ENCODE measurements around the gene ABCC8.

Gene ABCC8

DNA sequence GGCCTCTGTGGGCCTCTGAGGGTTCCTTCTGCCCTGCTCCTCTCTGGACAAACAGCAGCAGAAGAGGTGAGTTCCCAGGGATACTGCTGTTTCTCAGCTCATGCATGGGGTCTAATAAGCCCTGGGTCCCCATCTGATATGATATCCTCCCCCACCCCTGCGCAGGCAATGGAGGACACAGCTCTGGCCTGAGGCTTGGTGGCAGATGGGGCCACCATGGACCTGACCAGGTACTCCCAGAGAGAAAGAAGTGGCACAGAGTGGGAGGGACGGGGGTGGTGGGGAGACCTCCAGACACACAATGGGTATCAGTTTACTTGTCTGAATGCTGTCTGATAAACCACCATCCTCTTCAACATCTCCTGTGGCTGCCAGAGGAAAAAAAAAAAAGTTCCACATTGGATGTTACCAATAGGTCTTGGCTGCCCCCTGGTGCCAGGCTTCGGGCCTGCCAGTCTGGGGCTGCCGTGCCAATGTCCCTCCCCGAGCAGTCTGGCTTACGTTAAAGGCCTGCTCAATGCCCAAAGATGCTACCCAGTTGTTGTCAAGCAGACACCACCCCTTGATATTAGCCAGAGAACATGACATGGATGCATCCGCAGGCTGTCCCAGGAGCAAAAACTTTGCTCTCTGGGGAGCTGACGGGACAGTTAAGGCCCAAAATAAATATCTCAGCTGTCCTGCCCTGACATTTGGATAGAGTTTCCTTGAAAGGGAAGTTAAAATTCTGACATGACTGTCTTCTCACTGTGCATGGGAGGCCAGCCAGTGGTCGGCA is 27.9 kb upstream of the ABCC8 start:
- peak; percentile 44 for DNase-seq

DNA sequence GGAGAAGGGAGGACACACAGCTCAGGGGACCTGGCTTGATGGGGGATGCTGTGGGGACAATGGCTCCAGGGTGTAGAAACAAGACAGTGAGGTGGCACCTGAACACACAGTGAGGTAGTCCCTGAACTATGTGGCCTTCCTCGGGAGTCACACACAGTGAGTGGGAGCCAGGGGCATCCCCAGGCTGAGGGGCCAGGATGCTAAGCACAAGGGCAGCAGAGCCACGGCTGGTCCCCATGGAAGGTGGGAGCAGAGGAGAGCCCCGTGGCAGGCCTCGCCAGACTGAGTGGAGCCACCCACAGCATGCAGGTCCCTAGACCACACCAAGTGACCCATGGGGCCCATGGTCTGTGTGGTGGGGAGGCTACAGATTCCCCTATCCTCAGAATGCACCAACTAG is 26.0 kb upstream of the ABCC8 start:
- DNase-seq, result no peak

GRCh38 chr11:17500673-17501072 is 24.0 kb upstream of the ABCC8 start:
- DNase-seq, result no peak

DNA sequence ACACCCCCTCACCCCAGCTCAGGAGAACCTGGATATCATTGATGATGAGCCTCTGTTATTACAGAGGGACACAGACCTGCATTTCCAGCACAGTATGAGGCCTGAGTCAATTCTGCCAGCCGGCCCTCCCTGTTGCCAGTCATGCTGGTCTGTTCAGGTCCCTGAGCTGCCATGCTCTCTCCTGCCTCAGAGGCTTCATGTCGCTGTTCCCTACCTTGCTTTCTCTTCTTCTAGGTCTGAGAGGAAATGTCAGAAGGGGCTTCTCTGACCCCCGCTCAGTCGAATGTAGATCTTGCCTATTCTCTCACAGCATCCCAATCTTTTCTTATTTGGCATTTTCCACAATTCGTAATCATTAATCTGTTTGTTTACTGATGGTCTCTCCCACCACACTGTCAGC is 21.8 kb upstream of the ABCC8 start:
- DNase-seq, result no peak

DNA sequence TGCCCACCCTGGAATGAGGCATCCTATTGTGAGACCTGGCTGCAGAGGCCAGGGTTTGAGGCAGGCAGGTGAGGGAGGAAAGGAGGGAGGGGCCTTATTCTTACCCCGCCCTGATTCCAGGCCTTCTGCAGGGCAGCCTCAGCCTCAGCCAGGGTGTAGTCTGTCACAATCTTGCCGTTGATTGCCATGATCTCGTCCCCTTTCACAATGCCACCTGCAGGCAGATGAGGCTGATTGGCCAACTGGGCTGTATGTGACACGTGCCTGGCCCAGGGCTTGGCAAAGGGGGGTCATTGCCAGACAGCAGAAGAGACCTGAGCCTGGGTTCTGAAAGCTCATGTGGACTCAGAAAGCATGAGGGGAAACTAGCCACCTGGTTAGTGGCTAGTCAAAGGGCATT is 21.4 kb upstream of the ABCC8 start:
- no peak for DNase-seq

DNA sequence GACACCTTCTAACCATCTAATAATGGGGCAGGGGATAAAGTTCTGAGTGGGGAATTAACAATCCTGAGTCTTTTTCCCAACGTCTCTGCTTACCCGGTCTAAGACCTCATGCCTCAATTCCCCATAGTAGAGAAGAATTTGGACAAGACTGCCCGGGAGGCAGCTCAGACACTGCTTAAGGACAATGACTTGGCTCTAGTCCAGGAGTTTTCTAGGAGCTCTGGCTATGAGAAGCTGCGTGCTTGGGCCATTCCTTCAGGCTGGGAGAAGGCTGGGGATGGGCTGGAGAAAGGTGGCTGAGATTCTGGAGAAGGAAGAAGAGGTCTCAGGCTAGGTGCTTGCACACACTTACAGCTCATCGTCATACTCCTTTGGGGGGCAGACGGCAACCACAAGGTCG is 19.8 kb upstream of the ABCC8 start:
- no peak for DNase-seq

DNA sequence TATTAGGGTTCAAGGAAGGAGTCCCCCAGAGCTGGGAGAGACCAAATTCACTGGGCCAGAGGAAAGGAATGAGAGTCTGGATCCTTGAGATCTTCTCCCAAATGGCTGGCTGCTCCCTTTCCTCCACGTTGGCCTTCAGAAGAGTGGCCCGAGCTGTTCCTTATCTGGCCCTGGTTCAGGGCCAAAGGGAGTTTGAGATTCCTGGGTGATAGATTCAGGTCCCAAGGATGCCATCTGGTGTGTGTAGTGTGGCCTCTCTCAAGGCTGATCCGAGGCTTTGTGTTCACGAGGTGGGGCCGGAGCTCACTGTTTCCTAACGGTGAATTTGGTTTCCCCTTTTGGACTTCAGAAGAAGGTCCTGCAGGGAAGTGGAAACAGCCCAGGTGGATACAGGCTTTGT is 17.4 kb upstream of the ABCC8 start:
- DNase-seq, result no peak

- no peak for DNase-seq
These were observed 14.3 kb upstream of the ABCC8 start for GRCh38 chr11:17490938-17491337.

DNA sequence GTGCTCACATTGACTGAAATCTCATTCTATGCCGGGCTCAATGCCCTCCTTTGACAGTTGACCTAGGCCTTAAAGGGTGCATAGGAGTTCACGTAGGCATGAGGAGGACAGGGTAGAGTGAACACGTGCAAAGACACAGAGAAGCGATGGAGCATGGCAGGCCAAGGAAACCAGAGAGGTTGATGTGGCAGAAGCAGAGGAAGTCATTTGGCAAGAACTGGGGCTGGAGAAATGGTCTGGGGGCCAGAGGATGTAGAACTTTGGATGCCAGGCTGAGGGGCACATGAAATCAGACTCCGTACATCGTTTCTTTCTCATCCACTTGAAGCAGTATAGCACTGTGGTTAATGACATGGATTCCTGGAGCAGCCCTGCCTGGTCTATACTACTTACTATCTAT is 13.6 kb upstream of the ABCC8 start:
- no peak for DNase-seq

- no peak for DNase-seq
These were observed 13.1 kb upstream of the ABCC8 start for GRCh38 chr11:17489751-17490150.

DNA sequence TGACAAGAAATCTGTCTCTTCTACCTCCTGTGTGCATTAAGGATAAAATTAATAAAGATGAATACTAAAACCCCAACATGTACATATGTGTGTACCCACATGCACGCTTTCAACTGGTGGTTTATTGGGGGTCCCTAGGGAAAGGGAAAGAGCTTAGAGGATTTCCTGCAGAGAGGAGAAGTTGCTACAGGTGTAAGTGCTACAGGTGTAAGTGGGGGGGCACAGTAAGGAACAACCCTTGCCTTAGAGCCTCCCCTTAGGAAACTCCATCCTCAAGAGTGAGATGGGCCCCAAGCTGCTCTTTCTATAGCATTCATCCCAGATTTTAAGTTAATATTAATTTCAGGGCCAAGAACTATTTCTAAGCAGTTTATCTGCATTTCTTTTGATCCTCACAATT is 11.9 kb upstream of the ABCC8 start:
- no peak for DNase-seq

- DNase-seq, result no peak
These were observed 10.0 kb upstream of the ABCC8 start for GRCh38 chr11:17486646-17487045.

DNA sequence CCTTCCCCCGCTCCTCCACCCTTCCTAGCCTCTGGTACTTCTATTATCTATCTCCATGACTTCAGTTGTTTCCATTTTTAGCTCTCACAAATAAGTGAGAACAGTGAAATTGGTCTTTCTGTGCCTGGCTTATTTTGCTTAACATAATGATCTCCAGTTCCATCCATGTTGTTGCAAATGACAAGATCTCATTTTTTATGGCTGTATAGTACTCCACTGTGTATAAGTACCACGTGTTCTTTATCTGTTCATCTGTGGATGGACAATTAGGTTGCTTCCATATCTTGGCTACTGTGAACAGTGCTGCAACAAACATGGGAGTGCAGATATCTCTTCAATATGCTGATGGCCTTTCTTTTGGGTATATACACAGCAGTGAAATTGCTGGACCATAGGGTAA is 6.9 kb upstream of the ABCC8 start:
- DNase-seq, result no peak

DNA sequence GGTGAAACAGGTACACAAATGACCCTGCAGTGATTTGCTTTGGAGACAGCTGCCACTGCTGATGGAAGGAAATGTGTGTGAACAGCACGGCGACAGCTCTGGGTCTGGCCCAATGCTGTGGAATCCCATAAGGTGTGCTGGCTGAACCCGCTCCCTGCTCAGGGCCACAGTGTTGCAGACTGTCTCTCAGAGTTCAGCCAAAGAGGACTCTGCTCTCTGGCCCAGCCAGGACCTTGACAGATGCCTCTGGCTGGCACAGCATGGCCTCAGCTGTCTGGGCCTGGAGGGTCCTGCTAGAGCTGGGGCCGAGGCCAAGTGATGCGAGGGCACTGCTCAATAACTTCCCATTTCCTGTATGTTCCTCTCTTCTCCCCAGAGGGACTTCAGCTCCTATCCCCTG is 5.3 kb upstream of the ABCC8 start:
- no peak for DNase-seq

DNA sequence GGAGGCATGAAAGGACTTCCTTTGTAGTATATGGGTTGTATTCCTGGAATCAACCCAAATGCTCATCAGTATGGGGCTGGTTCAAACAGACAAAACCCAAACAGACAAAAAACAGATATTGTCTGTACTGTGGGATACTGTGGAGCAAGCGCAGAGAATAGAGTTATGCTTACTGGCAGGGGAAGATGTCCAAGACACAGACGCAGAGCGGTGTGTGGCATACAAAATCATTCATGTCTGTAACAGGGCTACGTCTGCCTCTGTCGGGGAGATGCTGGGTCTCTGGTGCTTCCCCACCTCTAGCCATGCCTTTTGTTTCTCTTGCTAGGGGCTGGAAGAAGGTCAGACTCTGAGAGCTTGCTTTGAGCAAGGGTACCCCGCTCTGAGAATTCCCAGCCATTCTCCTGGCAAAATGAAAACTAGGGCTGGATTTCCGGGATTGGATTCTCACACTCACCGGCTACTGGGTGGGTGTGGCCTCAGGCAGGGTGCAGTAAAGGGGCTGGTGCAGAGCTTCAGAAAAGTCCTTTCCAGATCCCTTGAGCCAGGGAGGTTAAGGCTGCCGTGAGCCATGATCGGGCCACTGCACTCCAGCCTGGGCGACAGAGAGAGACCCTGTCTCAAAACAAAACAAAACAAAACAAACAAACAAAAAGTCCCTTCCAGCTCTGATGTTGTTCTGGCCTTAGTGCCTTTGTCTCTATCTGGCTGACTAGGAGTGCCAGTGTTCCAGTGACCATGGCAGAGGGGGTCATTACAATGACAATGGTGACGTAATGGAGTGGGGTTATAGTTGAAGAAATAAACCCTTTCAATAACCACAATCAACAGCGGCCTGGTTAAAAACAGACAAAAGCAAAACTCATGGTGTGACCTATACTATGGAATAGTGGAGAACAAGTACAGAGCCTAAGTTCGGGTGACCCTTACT is 2.9 kb upstream of the ABCC8 start:
- peak; percentile 50 for DNase-seq

GRCh38 chr11:17478070-17478469 is 1.4 kb upstream of the ABCC8 start:
- no peak for DNase-seq

GRCh38 chr11:17477361-17477760 is 716 bp upstream of the ABCC8 start:
- DNase-seq, result no peak

DNA sequence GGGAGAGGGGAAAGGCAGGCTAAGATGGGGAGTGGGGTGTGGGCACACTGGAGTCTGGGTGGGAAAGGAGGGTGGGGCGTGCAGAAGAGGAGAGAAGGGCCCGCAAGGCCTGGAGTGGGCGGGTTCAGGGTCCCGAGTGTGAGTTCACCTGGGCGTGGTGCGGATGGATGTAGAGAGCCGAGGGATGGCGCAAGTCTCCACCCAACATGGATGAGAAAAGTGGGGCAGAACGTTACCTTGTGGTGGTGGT is 364 bp upstream of the ABCC8 start:
- DNase-seq, result no peak

GRCh38 chr11:17475666-17476316 is 854 bp downstream of the ABCC8 start:
- DNase-seq, result no peak

DNA sequence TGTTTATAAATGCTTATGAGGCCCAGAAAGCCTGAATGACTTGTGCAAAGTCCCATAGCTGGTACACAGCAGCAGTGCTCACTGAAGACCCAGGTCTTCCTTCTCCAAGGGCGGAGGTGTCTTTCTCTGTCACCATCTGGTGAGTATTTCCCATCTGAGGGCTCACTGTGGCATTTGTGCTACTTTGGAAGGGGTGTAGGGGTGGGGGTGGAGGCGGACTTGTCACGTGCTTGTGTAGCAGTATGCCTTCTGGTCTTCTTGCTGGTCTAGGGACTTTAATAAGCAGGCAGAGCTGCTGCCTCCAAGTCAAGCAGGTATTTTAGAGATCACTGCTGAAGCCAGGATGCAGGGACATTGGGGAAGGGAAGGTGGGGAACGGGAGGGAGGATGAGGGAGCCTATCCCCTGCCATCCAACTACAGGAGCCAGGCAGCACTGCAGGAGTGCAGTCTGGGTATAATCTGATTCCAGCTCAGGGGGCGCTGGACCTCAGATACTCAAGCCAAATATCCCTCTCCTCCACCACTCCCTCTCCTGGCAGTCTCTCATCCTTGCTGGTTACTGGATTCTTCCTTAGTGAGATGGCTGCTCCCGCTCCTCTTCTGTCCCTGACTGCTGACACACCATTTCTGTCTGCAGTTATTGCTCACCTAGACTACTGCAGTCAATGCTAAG is 3.4 kb downstream of the ABCC8 start:
- DNase-seq, result no peak

GRCh38 chr11:17472467-17472866 is 4.2 kb downstream of the ABCC8 start:
- no peak for DNase-seq

DNA sequence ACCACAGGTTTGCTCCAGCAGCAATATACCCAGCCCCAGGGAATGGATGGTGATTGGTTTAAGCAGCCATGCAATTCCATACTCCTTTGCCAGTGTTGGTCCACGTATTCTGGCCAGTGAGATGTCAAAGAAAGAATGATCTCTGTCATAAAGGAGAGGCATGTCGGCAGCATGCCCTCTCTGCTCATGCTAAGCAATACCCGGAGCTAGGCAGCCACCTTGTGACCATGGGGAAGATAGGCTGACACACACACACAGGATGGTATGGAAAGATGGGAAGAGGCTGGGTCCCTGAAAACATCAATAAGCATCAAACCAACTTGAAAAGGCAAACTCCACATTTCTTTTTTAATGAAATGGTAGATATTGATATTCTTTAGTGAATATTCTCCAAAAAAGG is 5.1 kb downstream of the ABCC8 start:
- DNase-seq, result no peak

DNA sequence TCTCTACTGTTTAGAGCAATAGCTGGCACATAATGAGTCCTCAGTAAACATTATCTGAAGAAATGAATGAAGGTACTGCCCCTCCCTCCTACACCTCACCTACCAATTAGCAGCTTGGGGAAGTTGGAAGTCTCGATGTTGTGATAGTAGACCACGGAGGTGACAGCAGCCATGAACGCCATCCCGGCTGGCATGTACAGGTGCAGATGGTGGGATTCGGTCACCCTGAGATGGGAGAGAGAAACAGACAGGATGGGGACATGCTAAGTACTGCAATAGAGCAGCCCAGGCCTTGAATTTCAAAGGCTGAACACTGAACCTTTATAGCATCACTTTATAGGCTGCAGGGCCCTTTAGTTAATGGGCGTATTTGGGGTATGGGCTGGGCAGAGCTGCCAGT is 6.6 kb downstream of the ABCC8 start:
- DNase-seq, result no peak

GRCh38 chr11:17468122-17468521 is 8.5 kb downstream of the ABCC8 start:
- no peak for DNase-seq

Data from DMS79 (cell line).